ENCODE measurements around the gene ATXN2. TPM values are rescaled to one million over a fixed set of nuclear protein-coding genes. Genes with fewer than 3 reads are reported as not detected.

Gene ATXN2
- total and polyA plus RNA-seq, 9 of the 15 experiments (the other 6 are each of a cell fraction or from before 2014, with no cell fraction given), result 16.8 to 67.8 (median 29.3) TPM

GRCh38 chr12:111488798-111489197 is 110.3 kb downstream of the ATXN2 start:
- POLR2A ChIA-PET, result interaction anchor here (0.7 kb wide), 1 partner anchor 68 kb away, joined by 4 read pairs; no protein-coding TSS in a partner anchor
- CTCF ChIA-PET (ENCODE audit: low intra/inter-chr PET ratio), result no interaction called here
- Histone ChIP-seq H3K9ac (ENCODE audit: insufficient read depth in 1 of 2, low read depth in 2 of 2, low read length in 2 of 2) (no peak overlapping the region), H3K4me3 (no peak overlapping the region), H4K20me1 (replicated peaks; ENCODE audit: control insufficient read depth, insufficient read depth, low read length) (no peaks in the 10 kb centered on the region), H3K79me2 (ENCODE audit: control insufficient read depth, insufficient read depth, low read length) (no peaks in the 10 kb centered on the region), H3K27ac (ENCODE audit: extremely low read depth, low read depth, low read length) (no peak overlapping the region), H3K9me3 (replicated peaks; ENCODE audit: control insufficient read depth, insufficient read depth, low read depth, low read length) (no peaks in the 10 kb centered on the region), H3K4me1 (replicated peaks in 1 of 2; ENCODE audit: control insufficient read depth in 2 of 2, insufficient read depth in 2 of 2, low read length in 2 of 2) (no peaks in the 10 kb centered on the region), H3K4me2 (ENCODE audit: insufficient read depth, low read length) (no peak overlapping the region), H3K9me1 (ENCODE audit: control insufficient read depth, insufficient read depth, low read length) (no peaks in the 10 kb centered on the region), H3K27me3 (ENCODE audit: control insufficient read depth in 2 of 2, insufficient read depth in 2 of 2, low read length in 2 of 2) (no peaks in the 10 kb centered on the region), H2AFZ (ENCODE audit: low read depth, low read length) (no peak overlapping the region), H3K36me3 (ENCODE audit: control insufficient read depth, insufficient read depth, low read length) (peaks cover 87% of the 10 kb centered on the region)
- intact Hi-C loops (cut with micrococcal nuclease), result no loop called here
- in situ Hi-C loops (cut with MboI), result no loop called here
- no peak for FAIRE-seq
- ATAC-seq, result no peak
- BruUV-seq (replicated peaks), result no TSS peak
- no peak for DNase-seq (ENCODE audit: extremely low read depth in 1 of 4, low spot score in 3 of 4)
- 100% methylated on average over 2 of the region's 2 CpGs for WGBS (ENCODE audit: insufficient coverage, low coverage, missing lambda C conversion rate)
- TF ChIP-seq, protein P1, sequence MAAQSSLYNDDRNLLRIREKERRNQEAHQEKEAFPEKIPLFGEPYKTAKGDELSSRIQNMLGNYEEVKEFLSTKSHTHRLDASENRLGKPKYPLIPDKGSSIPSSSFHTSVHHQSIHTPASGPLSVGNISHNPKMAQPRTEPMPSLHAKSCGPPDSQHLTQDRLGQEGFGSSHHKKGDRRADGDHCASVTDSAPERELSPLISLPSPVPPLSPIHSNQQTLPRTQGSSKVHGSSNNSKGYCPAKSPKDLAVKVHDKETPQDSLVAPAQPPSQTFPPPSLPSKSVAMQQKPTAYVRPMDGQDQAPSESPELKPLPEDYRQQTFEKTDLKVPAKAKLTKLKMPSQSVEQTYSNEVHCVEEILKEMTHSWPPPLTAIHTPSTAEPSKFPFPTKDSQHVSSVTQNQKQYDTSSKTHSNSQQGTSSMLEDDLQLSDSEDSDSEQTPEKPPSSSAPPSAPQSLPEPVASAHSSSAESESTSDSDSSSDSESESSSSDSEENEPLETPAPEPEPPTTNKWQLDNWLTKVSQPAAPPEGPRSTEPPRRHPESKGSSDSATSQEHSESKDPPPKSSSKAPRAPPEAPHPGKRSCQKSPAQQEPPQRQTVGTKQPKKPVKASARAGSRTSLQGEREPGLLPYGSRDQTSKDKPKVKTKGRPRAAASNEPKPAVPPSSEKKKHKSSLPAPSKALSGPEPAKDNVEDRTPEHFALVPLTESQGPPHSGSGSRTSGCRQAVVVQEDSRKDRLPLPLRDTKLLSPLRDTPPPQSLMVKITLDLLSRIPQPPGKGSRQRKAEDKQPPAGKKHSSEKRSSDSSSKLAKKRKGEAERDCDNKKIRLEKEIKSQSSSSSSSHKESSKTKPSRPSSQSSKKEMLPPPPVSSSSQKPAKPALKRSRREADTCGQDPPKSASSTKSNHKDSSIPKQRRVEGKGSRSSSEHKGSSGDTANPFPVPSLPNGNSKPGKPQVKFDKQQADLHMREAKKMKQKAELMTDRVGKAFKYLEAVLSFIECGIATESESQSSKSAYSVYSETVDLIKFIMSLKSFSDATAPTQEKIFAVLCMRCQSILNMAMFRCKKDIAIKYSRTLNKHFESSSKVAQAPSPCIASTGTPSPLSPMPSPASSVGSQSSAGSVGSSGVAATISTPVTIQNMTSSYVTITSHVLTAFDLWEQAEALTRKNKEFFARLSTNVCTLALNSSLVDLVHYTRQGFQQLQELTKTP (IDR thresholded peaks at IDR 0.05; ENCODE audit: low read depth in 1 of 2, partially characterized antibody in 2 of 2), result no peak
- no peak for TF ChIP-seq MCM3 (IDR thresholded peaks at IDR 0.05)
- no peak for TF ChIP-seq NR0B1 (IDR thresholded peaks at IDR 0.05; ENCODE audit: partially characterized antibody)
- TF ChIP-seq HNRNPK (IDR thresholded peaks at IDR 0.05; ENCODE audit: low read depth, low read length, poor library complexity, severe bottlenecking), result no peak
- TF ChIP-seq ZNF699 (CRISPR knock-in tag; IDR thresholded peaks at IDR 0.05; ENCODE audit: insufficient replicate concordance), result no peak
- no peak for TF ChIP-seq PRDM10 (IDR thresholded peaks at IDR 0.05; ENCODE audit: partially characterized antibody)
- TF ChIP-seq, protein P2, sequence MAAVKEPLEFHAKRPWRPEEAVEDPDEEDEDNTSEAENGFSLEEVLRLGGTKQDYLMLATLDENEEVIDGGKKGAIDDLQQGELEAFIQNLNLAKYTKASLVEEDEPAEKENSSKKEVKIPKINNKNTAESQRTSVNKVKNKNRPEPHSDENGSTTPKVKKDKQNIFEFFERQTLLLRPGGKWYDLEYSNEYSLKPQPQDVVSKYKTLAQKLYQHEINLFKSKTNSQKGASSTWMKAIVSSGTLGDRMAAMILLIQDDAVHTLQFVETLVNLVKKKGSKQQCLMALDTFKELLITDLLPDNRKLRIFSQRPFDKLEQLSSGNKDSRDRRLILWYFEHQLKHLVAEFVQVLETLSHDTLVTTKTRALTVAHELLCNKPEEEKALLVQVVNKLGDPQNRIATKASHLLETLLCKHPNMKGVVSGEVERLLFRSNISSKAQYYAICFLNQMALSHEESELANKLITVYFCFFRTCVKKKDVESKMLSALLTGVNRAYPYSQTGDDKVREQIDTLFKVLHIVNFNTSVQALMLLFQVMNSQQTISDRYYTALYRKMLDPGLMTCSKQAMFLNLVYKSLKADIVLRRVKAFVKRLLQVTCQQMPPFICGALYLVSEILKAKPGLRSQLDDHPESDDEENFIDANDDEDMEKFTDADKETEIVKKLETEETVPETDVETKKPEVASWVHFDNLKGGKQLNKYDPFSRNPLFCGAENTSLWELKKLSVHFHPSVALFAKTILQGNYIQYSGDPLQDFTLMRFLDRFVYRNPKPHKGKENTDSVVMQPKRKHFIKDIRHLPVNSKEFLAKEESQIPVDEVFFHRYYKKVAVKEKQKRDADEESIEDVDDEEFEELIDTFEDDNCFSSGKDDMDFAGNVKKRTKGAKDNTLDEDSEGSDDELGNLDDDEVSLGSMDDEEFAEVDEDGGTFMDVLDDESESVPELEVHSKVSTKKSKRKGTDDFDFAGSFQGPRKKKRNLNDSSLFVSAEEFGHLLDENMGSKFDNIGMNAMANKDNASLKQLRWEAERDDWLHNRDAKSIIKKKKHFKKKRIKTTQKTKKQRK (IDR thresholded peaks at IDR 0.05; ENCODE audit: borderline replicate concordance, low read depth, low read length), result no peak
- TF ChIP-seq RFX1 (IDR thresholded peaks at IDR 0.05), result no peak
- no peak for TF ChIP-seq TAF9B (IDR thresholded peaks at IDR 0.05; ENCODE audit: partially characterized antibody)

All from K562 (cell line).